PFSK-1 (cell line): ENCODE results near the gene CDCP2.

Experiments used
- FOXP2 ChIP-seq: optimal IDR thresholded peaks from 2 replicates; pipeline ENCODE3; 2011; ENCODE audit warnings: borderline replicate concordance, control low read depth, inconsistent platforms; ENCODE audit not compliant: insufficient read depth; ENCODE audit errors: extremely low read length, extremely low read depth
- POLR2AphosphoS5 ChIP-seq: IDR thresholded peaks from 2 replicates; pipeline ENCODE4 v1.6.1; 2012; ENCODE audit warnings: low read depth, mild to moderate bottlenecking, control low read depth, low read length, moderate library complexity
- REST ChIP-seq, 2 experiments: IDR thresholded peaks; 2 replicates each; pipeline versions ENCODE4 v1.6.1 to v1.8.0; 2011 to 2012; ENCODE audit warnings: low read depth in 2 of 2, low read length in 2 of 2, control low read depth in 1 of 2, inconsistent platforms in 1 of 2, mild to moderate bottlenecking in 1 of 2, moderate library complexity in 1 of 2; ENCODE audit not compliant: insufficient read depth in 1 of 2
- SIN3A ChIP-seq: IDR thresholded peaks from 2 replicates; pipeline ENCODE4 v1.6.1; 2012; ENCODE audit warnings: mild to moderate bottlenecking, low read length, moderate library complexity, borderline replicate concordance; ENCODE audit not compliant: insufficient read depth
- TAF1 ChIP-seq: IDR thresholded peaks from 2 replicates; pipeline ENCODE4 v1.6.1; 2012; ENCODE audit warnings: low read length, control low read depth, borderline replicate concordance; ENCODE audit not compliant: insufficient read depth

Gene CDCP2

GRCh38 chr1:54171606-54172005, 18.8 kb upstream of the CDCP2 start:
- TF ChIP-seq SIN3A (no peak), FOXP2 (no peak), TAF1 (no peak), REST (IDR thresholded peaks at IDR 0.05; ENCODE audit: insufficient read depth in 1 of 2, low read depth in 2 of 2, low read length in 2 of 2) (no peak), POLR2AphosphoS5 (no peak)

DNA sequence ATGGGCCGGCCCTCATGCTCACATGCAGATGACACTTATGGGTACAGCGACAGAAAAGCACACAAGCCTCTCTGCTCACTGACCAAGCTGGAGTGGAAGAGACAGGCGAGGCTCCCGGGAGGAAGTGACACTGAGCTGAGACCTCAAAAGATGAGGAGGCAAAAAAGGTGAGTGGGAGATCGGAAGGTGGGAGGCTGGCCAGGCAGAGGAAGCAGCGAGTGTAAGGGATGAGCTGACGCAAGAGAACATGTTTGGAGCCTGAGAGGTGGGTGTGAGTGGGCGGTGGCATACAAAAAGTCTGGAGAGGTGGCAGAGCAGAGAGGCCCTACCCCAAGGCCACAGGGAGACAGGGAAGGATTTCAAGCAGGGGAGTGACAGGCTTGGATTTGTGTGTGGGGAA, 18.2 kb upstream of the CDCP2 start:
- TF ChIP-seq TAF1, result no peak
- no peak for TF ChIP-seq SIN3A
- no peak for TF ChIP-seq REST (IDR thresholded peaks at IDR 0.05; ENCODE audit: insufficient read depth in 1 of 2, low read depth in 2 of 2, low read length in 2 of 2)
- TF ChIP-seq FOXP2, result no peak
- no peak for TF ChIP-seq POLR2AphosphoS5

DNA sequence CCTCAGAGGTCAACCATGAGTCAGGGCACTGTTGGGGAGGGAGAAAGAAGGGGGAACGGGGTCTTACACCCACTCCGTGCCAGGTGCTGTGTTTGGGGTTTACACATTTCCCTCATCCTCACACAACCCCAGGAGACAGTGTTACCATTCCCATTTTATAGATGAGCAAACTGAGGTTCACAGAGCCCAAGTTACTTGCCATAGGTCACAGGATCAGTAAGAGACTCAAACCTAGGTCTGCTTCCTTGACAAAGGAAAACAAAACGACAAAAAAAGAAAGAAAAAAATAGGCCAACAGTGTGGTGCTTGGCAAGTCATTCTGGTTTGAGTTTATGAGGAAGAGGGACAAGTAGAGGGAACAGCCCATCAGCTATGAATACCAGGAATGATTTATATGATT, 16.3 kb upstream of the CDCP2 start:
- TF ChIP-seq POLR2AphosphoS5 (no peak), REST (IDR thresholded peaks at IDR 0.05; ENCODE audit: insufficient read depth in 1 of 2, low read depth in 2 of 2, low read length in 2 of 2) (no peak), TAF1 (no peak), SIN3A (no peak)

- TF ChIP-seq TAF1 (no peak), POLR2AphosphoS5 (no peak), REST (IDR thresholded peaks at IDR 0.05; ENCODE audit: insufficient read depth in 1 of 2, low read depth in 2 of 2, low read length in 2 of 2) (no peak), SIN3A (no peak), FOXP2 (no peak)
Measured at GRCh38 chr1:54168206-54168965, 15.6 kb upstream of the CDCP2 start.
